Measurements from ENCODE around the gene LRIT2. TPM values are rescaled to one million over a fixed set of nuclear protein-coding genes. Genes with fewer than 3 reads are reported as not detected.
A peak's percentile ranks its signal among the peaks of the same experiment; 100 is the strongest.

LRIT2 gene
- total RNA-seq: not detected in 2 replicates

- Mint-ChIP-seq H3K9me3 (peaks cover 1% of the 10 kb centered on the region), H3K27ac (no peak within 1 kb of the TSS), H3K4me1 (ENCODE audit: low read depth) (no peaks in the 10 kb centered on the region), H3K4me3 (ENCODE audit: low read depth) (no peak within 1 kb of the TSS), H3K36me3 (ENCODE audit: low read depth) (no peaks in the 10 kb centered on the region), H3K27me3 (ENCODE audit: low read depth) (no peaks in the 10 kb centered on the region)
- intact Hi-C loops (cut with micrococcal nuclease): no loop called here
- DNase-seq (ENCODE audit: low spot score): no peak
These were observed at the start of gene LRIT2 for GRCh38 chr10:84225427-84226173. TSS of gene LRIT2 (minus strand) at chr10:84225544. CDS start at chr10:84225520, 24 bp downstream.

- no peak overlapping the region for H3K27ac Mint-ChIP-seq
- no peaks in the 10 kb centered on the region for H3K36me3 Mint-ChIP-seq (ENCODE audit: low read depth)
- peaks cover 16% of the 10 kb centered on the region for H3K4me1 Mint-ChIP-seq (ENCODE audit: low read depth)
- intact Hi-C loops (cut with micrococcal nuclease): no loop called here
- H3K27me3 Mint-ChIP-seq (ENCODE audit: low read depth): peaks cover 30% of the 10 kb centered on the region
- H3K4me3 Mint-ChIP-seq (ENCODE audit: low read depth): no peak overlapping the region
- DNase-seq (ENCODE audit: low spot score): no peak
- no peaks in the 10 kb centered on the region for H3K9me3 Mint-ChIP-seq
These were observed 45.4 kb upstream of the LRIT2 start for GRCh38 chr10:84270708-84271107.

- H3K9me3 Mint-ChIP-seq: no peaks in the 10 kb centered on the region
- no peak overlapping the region for H3K27ac Mint-ChIP-seq
- peaks cover 30% of the 10 kb centered on the region for H3K27me3 Mint-ChIP-seq (ENCODE audit: low read depth)
- intact Hi-C loops (cut with micrococcal nuclease): loop anchor here (10.0 kb wide), 2 partner anchors 155 to 445 kb away; no protein-coding TSS in a partner anchor
- peaks cover 18% of the 10 kb centered on the region for H3K4me1 Mint-ChIP-seq (ENCODE audit: low read depth)
- H3K4me3 Mint-ChIP-seq (ENCODE audit: low read depth): no peak overlapping the region
- H3K36me3 Mint-ChIP-seq (ENCODE audit: low read depth): no peaks in the 10 kb centered on the region
- DNase-seq (ENCODE audit: low spot score): no peak
These were observed 44.4 kb upstream of the LRIT2 start for GRCh38 chr10:84269773-84270172.

DNA sequence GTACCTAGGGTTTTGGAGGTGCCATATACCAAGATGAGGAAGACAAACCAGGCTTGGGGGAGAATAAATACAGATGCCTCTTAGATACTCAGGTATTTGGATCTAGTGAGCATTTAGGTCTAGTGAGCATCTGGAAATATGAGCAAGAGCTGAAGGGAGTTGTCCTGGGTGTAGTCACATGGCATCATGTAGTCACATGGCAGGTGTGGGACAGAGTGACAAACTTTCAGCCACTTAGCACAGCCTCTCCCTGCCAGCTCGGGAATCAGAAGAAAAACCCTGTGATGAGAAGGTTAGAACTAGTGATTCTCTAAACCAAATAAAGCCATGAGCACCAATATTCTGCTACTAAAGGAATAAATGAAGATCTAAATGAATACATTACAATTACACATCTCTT lies 43.8 kb upstream of the LRIT2 start:
- no peaks in the 10 kb centered on the region for H3K9me3 Mint-ChIP-seq

GRCh38 chr10:84267503-84268126 lies 42.3 kb upstream of the LRIT2 start:
- Mint-ChIP-seq H3K9me3 (no peaks in the 10 kb centered on the region), H3K4me3 (ENCODE audit: low read depth) (no peak overlapping the region), H3K4me1 (ENCODE audit: low read depth) (peaks cover 20% of the 10 kb centered on the region), H3K36me3 (ENCODE audit: low read depth) (no peaks in the 10 kb centered on the region), H3K27ac (no peak overlapping the region), H3K27me3 (ENCODE audit: low read depth) (peaks cover 39% of the 10 kb centered on the region)
- intact Hi-C loops (cut with micrococcal nuclease): loop anchor here (1.0 to 10.0 kb wide), 5 partner anchors 26 to 447 kb away; partner anchors contain the start of gene CCSER2
- DNase-seq (ENCODE audit: low spot score): peak; percentile 63

More for the DNA sequence above, 43.8 kb upstream of the LRIT2 start:
- no peak for DNase-seq (ENCODE audit: low spot score)
- Mint-ChIP-seq H3K27ac (no peak overlapping the region), H3K27me3 (ENCODE audit: low read depth) (peaks cover 32% of the 10 kb centered on the region), H3K4me1 (ENCODE audit: low read depth) (peaks cover 20% of the 10 kb centered on the region), H3K36me3 (ENCODE audit: low read depth) (no peaks in the 10 kb centered on the region), H3K4me3 (ENCODE audit: low read depth) (no peak overlapping the region)
- intact Hi-C loops (cut with micrococcal nuclease): loop anchor here (10.0 kb wide), 2 partner anchors 156 to 446 kb away; no protein-coding TSS in a partner anchor

DNA sequence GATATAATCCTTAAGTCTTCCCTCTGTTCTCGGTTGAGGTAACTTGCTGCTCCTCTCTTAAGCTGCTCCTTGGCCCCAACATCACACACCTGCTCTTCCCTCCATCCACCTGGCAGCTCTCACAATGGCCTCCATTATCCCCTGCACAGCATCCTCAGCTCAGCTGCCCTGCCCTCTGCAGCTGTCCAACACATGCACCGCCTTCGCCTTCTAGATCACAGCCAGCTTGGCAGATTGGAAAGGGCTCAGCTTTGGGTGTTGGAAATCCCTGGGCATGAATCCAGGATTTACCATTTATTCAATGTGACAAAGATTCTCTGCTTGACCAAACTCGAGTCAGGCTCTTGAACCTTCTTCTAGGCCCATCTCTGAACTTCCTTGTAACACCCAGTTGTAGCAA lies 40.1 kb upstream of the LRIT2 start:
- intact Hi-C loops (cut with micrococcal nuclease): loop anchor here (10.0 kb wide), 2 partner anchors 159 to 449 kb away; no protein-coding TSS in a partner anchor
- H3K27me3 Mint-ChIP-seq (ENCODE audit: low read depth): peaks cover 33% of the 10 kb centered on the region
- H3K4me3 Mint-ChIP-seq (ENCODE audit: low read depth): no peak overlapping the region
- H3K9me3 Mint-ChIP-seq: no peaks in the 10 kb centered on the region
- peaks cover 17% of the 10 kb centered on the region for H3K4me1 Mint-ChIP-seq (ENCODE audit: low read depth)
- no peak overlapping the region for H3K27ac Mint-ChIP-seq
- H3K36me3 Mint-ChIP-seq (ENCODE audit: low read depth): no peaks in the 10 kb centered on the region
- DNase-seq (ENCODE audit: low spot score): no peak

DNA sequence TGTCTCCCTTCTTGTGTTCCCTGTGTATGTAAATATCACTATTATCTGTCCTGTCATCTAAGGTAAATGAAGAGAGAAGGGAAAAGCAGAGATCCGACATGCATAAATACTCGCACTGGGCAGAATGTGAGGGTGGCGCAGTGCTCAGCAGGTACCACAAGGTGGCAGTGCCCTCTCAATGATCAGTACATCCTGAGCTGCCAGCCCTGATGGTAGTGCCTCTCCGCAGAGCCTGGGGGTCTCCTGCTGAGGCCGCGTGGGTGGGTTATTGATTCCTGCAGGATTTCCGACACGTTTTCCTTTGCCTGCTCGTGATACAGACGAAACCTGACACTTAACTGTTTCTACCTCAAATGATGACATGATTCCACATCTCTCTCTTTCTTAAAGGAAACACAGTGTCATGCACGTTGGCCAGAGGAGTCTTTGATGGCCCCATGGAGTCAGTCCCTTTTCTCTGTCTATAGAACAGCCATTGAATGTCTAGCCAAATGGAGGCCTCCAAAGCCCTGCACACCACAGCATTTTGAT lies 39.3 kb upstream of the LRIT2 start:
- no peak overlapping the region for H3K27ac Mint-ChIP-seq
- no peaks in the 10 kb centered on the region for H3K36me3 Mint-ChIP-seq (ENCODE audit: low read depth)
- peaks cover 32% of the 10 kb centered on the region for H3K27me3 Mint-ChIP-seq (ENCODE audit: low read depth)
- peaks cover 17% of the 10 kb centered on the region for H3K4me1 Mint-ChIP-seq (ENCODE audit: low read depth)
- peak; percentile 47 for DNase-seq (ENCODE audit: low spot score)
- no peaks in the 10 kb centered on the region for H3K9me3 Mint-ChIP-seq
- no peak overlapping the region for H3K4me3 Mint-ChIP-seq (ENCODE audit: low read depth)
- intact Hi-C loops (cut with micrococcal nuclease): loop anchor here (1.0 to 10.0 kb wide), 4 partner anchors 110 to 450 kb away; no protein-coding TSS in a partner anchor

DNA sequence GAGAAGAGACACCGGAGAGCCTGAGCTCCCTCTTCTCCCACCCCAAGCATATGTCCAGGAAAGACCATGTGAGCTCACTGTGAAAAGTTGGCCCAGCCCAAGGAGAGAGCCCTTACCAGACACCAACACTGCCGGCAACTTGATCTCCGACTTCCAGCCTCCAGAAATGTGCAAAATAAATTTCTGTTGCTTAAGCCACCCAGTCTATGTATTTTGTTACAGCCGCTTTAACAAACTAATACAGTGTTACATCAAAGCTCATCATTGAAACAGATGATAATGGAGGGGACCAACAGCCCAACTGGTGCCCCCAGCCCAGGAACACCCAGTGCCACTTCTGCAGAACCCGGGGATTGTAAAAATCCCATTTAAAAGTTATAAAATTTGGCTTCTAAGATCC lies 38.4 kb upstream of the LRIT2 start:
- no peak for DNase-seq (ENCODE audit: low spot score)
- no peaks in the 10 kb centered on the region for H3K9me3 Mint-ChIP-seq

GRCh38 chr10:84262190-84262956 lies 37.0 kb upstream of the LRIT2 start:
- no peak for DNase-seq (ENCODE audit: low spot score)
- Mint-ChIP-seq H3K4me1 (ENCODE audit: low read depth) (peaks cover 5% of the 10 kb centered on the region), H3K27me3 (ENCODE audit: low read depth) (peaks cover 17% of the 10 kb centered on the region), H3K27ac (no peak overlapping the region), H3K9me3 (no peaks in the 10 kb centered on the region), H3K36me3 (ENCODE audit: low read depth) (no peaks in the 10 kb centered on the region), H3K4me3 (ENCODE audit: low read depth) (no peak overlapping the region)
- intact Hi-C loops (cut with micrococcal nuclease): loop anchor here (10.0 kb wide), 2 partner anchors 162 to 452 kb away; no protein-coding TSS in a partner anchor

More for the DNA sequence above, 38.4 kb upstream of the LRIT2 start:
- H3K27me3 Mint-ChIP-seq (ENCODE audit: low read depth): peaks cover 26% of the 10 kb centered on the region
- H3K4me1 Mint-ChIP-seq (ENCODE audit: low read depth): peaks cover 14% of the 10 kb centered on the region
- H3K4me3 Mint-ChIP-seq (ENCODE audit: low read depth): no peak overlapping the region
- H3K36me3 Mint-ChIP-seq (ENCODE audit: low read depth): no peaks in the 10 kb centered on the region
- H3K27ac Mint-ChIP-seq: no peak overlapping the region
- intact Hi-C loops (cut with micrococcal nuclease): loop anchor here (1.0 to 10.0 kb wide), 4 partner anchors 111 to 451 kb away; no protein-coding TSS in a partner anchor

DNA sequence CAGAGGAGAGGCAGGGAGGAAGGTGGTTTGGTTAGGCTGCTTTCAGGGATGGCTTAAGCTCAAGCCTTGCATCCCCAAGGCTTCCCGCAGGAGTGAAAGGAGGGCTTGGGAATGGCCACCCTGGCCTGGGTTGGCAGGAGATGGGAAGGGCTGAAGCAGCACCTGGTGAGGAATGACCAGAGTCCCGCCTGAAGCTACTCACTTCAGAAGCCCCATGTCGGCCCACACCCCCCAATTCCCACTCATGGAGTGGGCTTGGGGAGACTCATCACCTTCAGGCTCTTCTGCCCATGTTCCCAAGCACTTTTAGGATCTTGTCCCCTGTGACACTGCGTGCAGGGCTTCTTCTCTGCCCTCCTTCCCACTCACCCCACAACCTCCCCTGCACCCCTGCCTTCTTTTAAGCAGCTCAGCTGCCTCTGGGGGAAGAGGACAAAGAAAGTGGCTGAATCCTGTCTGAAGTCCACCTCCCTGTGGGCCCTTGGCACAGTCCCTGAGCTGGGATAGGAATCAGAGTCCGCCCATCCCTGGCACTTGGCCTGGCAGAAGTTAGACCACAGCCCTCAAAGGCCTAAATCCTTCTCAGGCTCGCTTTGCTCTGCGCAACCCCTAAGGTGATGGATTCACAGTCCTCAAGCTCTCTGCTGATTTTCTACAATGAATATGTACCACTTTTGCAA lies 36.0 kb upstream of the LRIT2 start:
- no peak for DNase-seq (ENCODE audit: low spot score)
- Mint-ChIP-seq H3K36me3 (ENCODE audit: low read depth) (no peaks in the 10 kb centered on the region), H3K4me1 (ENCODE audit: low read depth) (peaks cover 8% of the 10 kb centered on the region), H3K4me3 (ENCODE audit: low read depth) (no peak overlapping the region), H3K9me3 (no peaks in the 10 kb centered on the region), H3K27ac (no peak overlapping the region), H3K27me3 (ENCODE audit: low read depth) (peaks cover 18% of the 10 kb centered on the region)
- intact Hi-C loops (cut with micrococcal nuclease): loop anchor here (10.0 kb wide), 2 partner anchors 163 to 453 kb away; no protein-coding TSS in a partner anchor

GRCh38 chr10:84258034-84258695 lies 32.8 kb upstream of the LRIT2 start:
- intact Hi-C loops (cut with micrococcal nuclease): no loop called here
- H3K9me3 Mint-ChIP-seq: no peaks in the 10 kb centered on the region
- no peaks in the 10 kb centered on the region for H3K36me3 Mint-ChIP-seq (ENCODE audit: low read depth)
- peaks cover 4% of the 10 kb centered on the region for H3K4me1 Mint-ChIP-seq (ENCODE audit: low read depth)
- no peak overlapping the region for H3K27ac Mint-ChIP-seq
- H3K4me3 Mint-ChIP-seq (ENCODE audit: low read depth): no peak overlapping the region
- DNase-seq (ENCODE audit: low spot score): no peak
- H3K27me3 Mint-ChIP-seq (ENCODE audit: low read depth): peaks cover 7% of the 10 kb centered on the region

All from activated T-helper 2 cell treated with anti-CD3 and anti-CD28 coated beads, Interferon-gamma antibody, Interleukin-2, Interleukin-4, amounts not matched to agents 10 μg/mL and 5 μg/mL and 100 μg/mL, durations not matched to agents 14 hours and 24 hours and 36 hours (primary cell).